Mammary epithelial cell (primary cell): ENCODE data around the gene RSAD2.

Experiments used
- EZH2 ChIP-seq: IDR thresholded peaks from 2 replicates; pipeline ENCODE4 v1.6.1; 2012; ENCODE audit warnings: low read length, inconsistent platforms, borderline replicate concordance
- TF ChIP-seq, protein P1 (sequence below), 2 donors: IDR thresholded peaks in 1 of 2; conservative IDR thresholded peaks in 1 of 2; 2 replicates each; pipeline ENCODE4 v1.5.1; 2011 to 2012; ENCODE audit warnings: inconsistent platforms in 2 of 2, low read length in 2 of 2, mild to moderate bottlenecking in 2 of 2, control low read depth in 1 of 2, low read depth in 1 of 2; ENCODE audit not compliant: insufficient read depth in 1 of 2; ENCODE audit errors: extremely low read depth in 1 of 2

DNA sequence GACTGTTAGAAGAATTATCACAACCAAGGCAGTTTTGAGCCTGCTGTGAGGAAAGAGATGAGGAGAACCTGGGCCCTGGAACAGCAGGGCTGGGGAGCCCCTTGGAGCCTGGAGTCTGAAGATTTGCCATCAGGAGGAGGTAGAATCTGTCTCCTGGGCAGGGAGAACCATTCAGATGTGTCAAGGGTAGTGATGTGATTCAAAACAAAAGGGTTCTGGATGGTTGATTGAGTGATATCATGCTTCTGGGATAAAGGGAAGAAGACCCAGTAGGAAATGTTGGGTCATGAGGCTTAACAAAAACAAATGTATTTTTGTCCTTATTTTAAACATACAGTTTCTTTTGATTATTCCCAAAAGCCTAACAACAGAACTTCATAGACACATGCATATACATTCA lies 68.2 kb downstream of the RSAD2 start:
- TF ChIP-seq, protein P1, sequence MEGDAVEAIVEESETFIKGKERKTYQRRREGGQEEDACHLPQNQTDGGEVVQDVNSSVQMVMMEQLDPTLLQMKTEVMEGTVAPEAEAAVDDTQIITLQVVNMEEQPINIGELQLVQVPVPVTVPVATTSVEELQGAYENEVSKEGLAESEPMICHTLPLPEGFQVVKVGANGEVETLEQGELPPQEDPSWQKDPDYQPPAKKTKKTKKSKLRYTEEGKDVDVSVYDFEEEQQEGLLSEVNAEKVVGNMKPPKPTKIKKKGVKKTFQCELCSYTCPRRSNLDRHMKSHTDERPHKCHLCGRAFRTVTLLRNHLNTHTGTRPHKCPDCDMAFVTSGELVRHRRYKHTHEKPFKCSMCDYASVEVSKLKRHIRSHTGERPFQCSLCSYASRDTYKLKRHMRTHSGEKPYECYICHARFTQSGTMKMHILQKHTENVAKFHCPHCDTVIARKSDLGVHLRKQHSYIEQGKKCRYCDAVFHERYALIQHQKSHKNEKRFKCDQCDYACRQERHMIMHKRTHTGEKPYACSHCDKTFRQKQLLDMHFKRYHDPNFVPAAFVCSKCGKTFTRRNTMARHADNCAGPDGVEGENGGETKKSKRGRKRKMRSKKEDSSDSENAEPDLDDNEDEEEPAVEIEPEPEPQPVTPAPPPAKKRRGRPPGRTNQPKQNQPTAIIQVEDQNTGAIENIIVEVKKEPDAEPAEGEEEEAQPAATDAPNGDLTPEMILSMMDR (conservative IDR thresholded peaks at IDR 0.05 in 1 of 2, IDR thresholded peaks at IDR 0.05 in 1 of 2; ENCODE audit: extremely low read depth in 1 of 2, insufficient read depth in 1 of 2, low read depth in 1 of 2, low read length in 2 of 2), result no peak
- TF ChIP-seq EZH2, result no peak
